GM21528 (cell line): ENCODE measurements around the gene NHEJ1.

ENCODE experiments used
- ATAC-seq: cut with Tn5 transposase; IDR thresholded peaks from one replicate; pipeline ENCODE4 v1.9.1; 2021; ENCODE audit warnings: mild to moderate bottlenecking, moderate library complexity; ENCODE audit not compliant: unreplicated experiment, low FRiP score

NHEJ1 gene

GRCh38 chr2:219060821-219061791 is 99.5 kb downstream of the NHEJ1 start, which contains the start of gene IHH:
Gene IHH, minus strand, starts transcription at chr2:219060921. Its CDS starts 454 bp downstream, at chr2:219060467.
- ATAC-seq = no peak

- ATAC-seq = no peak
Observed at GRCh38 chr2:219059725-219060682, 100.6 kb downstream of the NHEJ1 start.

GRCh38 chr2:219059375-219059724 is 101.3 kb downstream of the NHEJ1 start:
- ATAC-seq = no peak

GRCh38 chr2:219058541-219059374 is 101.9 kb downstream of the NHEJ1 start:
- ATAC-seq = no peak

- peak; percentile 72 for ATAC-seq
Observed at GRCh38 chr2:219057709-219058540, 102.7 kb downstream of the NHEJ1 start.

- no peak for ATAC-seq
Observed at GRCh38 chr2:219056896-219057708, 103.5 kb downstream of the NHEJ1 start.

- no peak for ATAC-seq
Observed at GRCh38 chr2:219056176-219056895, 104.3 kb downstream of the NHEJ1 start.

GRCh38 chr2:219054956-219055903 is 105.4 kb downstream of the NHEJ1 start:
- no peak for ATAC-seq

GRCh38 chr2:219049282-219049681 is 111.3 kb downstream of the NHEJ1 start:
- no peak for ATAC-seq

- ATAC-seq = no peak
Observed at GRCh38 chr2:219045937-219046550, 114.6 kb downstream of the NHEJ1 start.

GRCh38 chr2:219042750-219043149 is 117.9 kb downstream of the NHEJ1 start:
- ATAC-seq = no peak

GRCh38 chr2:219042157-219042556 is 118.5 kb downstream of the NHEJ1 start:
- ATAC-seq = no peak

- no peak for ATAC-seq
Observed at GRCh38 chr2:219041252-219041651, 119.4 kb downstream of the NHEJ1 start, which contains the start of gene CFAP65. Gene CFAP65, minus strand, starts transcription at chr2:219041516. Its CDS starts 2,468 bp downstream, at chr2:219039048.

GRCh38 chr2:219038600-219038999 is 122.0 kb downstream of the NHEJ1 start:
- ATAC-seq = no peak

- ATAC-seq = no peak
Observed at GRCh38 chr2:219037783-219038499, 122.7 kb downstream of the NHEJ1 start.

GRCh38 chr2:219035942-219036341 is 124.7 kb downstream of the NHEJ1 start:
- ATAC-seq = no peak
